ENCODE measurements around the gene RANBP1. TPM values are rescaled to one million over a fixed set of nuclear protein-coding genes. Genes with fewer than 3 reads are reported as not detected.
A peak's percentile ranks its signal among the peaks of the same experiment; 100 is the strongest.

Gene RANBP1
- polyA plus RNA-seq, 1 donor: 190 TPM

DNA sequence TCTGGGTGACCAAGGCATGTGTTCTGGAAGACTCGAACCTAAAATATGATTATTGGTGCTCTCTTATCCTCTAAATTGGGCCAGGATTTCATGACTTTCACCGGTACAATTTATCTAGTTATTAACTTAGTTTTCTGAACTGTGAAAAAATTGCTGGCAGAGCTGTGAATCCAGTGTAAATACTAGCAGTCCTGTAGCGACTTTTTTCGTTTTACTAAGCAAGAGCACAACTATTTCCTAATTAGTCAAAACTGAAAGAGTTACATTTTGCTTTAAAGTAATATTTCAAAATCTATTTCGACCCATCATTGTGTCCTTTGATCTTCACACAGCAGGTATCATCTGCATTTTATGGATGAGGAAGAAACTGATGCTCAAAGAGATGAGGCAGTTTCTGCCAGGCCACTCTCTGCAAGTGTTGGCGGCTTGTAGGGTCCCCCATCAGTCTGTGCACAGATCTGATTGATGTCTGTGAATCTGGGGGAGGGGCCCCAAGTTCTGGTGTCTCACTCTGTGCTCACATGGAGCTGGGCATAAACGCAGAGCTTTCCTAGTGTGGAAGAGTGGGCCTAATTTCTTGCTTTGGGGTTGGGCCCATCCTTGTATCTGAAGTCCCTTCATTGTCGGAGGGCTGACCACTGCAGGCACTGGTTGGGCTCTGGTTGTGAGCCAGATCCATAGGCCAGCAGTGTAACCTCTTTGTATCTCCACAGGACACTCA, 2.6 kb downstream of the RANBP1 start:
- DNase-seq: no peak

DNA sequence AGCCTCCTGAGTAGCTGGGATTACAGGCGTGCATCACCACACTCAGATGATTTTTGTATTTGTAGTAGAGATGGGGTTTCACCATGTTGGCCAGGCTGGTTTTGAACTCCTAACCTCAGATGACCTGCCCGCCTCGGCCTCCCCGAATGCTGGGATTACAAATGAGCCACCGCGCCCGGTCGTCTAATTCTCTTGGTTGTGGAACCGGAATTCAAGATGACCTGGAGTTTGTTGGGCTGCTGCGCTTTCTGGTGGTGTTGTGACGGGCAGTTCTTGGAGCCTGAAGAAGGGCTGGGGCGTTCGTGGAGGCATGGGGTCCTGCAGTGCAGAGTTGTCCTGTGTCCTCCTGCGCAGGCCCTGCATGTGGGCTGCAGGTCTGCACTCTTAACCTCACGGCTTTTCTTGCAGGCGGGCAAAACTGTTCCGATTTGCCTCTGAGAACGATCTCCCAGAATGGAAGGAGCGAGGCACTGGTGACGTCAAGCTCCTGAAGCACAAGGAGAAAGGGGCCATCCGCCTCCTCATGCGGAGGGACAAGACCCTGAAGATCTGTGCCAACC, 6.0 kb downstream of the RANBP1 start:
- DNase-seq: no peak

DNA sequence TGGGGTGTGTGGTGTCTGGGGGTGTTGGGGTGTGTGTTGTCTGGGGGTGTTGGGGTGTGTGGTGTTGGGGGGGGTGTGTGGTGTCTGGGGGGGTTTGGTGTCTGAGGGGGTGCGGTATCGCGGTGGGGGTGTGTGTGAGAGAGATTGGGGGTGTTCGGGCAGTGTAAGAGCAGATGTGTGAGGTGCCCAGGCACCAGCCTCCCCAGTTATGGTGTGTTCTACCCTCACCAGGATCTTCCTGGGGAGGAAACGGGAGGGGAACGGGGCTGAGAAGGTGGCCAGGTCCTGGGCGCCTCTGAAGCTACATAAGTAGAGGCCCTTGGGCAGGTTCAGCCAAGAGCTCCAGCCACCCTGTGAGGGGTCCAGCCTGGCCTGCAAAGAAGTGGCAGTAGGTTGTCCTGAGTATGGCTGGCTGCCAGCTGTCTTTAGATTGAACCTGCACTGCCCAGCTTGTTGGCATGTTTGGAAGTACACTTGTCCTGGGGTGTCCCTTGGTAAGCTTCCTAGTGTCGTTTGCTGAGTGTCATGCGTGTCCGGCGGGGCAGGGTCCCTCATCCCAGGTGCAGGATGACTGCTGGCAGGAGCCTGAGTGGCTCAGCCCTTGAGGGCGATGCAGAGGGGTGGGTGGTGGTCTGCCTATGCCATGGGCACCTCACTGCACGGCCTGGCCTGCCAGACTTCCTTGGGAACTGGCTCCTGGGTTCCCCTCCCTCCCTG, 7.6 kb downstream of the RANBP1 start:
- no peak for DNase-seq

DNA sequence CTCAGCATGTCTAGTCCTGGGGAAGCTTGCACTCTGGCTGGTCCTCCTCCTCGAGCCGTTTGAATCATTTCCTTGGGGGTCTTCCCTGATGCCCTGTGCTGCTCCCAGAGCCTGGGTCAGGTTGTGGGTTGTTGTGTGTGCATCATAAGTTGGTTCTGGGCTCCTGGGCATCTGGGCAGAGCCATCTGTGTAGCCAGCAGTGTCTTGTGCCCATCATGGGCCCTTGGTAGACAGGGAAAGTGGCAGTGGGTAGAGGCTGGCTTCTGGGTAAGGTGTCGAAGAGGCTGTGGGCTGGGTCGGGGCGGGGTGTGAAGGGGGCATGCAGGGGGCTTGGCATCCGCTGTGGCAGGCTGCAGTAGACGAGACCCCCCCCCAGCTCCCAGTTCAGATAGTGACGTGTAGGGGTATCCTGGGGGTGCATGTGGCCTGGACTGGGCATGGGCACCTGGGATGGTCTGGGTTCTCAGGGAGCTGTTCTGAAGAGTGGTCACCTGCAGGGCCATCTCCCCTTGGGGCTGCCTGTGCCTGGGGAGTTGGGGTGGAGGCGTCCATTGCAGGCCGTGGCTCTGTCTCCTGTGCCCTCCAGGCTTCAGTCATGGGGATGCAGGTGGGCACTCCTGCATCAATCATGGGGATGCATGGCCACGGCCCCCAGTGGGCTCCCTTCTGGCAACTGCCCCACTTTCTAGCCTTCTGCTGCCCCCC, 8.3 kb downstream of the RANBP1 start:
- DNase-seq: no peak

DNA sequence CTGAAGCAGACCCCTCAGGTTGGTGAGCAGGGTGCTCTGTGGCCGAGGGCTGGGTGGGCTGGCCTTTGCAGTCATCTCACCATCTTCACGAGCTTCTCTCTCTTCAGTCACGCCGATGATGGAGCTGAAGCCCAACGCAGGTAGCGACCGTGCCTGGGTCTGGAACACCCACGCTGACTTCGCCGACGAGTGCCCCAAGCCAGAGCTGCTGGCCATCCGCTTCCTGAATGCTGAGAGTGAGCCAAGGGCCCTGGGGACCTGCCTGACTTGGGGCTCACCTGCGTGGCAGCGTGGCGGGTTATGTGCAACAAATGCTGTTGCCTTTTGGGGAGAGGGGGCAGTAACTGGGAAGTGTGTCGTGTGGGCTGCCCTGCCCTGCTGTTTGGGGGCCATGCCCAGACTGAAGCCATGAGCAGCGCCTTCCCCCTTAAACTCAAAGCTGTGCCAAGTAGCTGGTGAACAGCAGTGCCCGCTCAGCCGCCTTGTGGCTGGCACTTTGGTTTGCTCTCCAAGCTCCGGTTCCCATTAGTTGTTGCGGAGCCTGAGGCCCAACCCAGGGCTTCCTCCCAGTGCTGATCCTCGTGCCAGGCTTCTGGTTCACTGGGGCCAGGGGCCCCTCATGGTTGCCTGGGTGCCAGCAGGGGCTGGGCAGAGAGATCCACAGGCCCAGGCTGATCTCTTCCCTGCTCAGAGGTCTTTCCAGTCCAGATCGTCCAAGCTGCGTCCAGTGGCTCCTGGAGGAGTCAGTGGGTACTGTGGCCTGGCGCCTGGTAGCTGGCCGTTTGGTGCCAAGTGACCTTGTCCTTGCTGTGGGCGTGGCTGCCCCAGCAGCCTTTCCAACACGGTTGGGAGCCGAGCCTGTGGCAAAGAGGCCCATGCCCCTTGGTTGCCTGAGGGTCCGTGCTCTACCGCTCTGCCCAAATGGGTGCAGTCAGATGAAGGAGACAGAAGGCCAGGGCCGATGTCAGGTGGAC, 9.6 kb downstream of the RANBP1 start:
- DNase-seq: no peak

DNA sequence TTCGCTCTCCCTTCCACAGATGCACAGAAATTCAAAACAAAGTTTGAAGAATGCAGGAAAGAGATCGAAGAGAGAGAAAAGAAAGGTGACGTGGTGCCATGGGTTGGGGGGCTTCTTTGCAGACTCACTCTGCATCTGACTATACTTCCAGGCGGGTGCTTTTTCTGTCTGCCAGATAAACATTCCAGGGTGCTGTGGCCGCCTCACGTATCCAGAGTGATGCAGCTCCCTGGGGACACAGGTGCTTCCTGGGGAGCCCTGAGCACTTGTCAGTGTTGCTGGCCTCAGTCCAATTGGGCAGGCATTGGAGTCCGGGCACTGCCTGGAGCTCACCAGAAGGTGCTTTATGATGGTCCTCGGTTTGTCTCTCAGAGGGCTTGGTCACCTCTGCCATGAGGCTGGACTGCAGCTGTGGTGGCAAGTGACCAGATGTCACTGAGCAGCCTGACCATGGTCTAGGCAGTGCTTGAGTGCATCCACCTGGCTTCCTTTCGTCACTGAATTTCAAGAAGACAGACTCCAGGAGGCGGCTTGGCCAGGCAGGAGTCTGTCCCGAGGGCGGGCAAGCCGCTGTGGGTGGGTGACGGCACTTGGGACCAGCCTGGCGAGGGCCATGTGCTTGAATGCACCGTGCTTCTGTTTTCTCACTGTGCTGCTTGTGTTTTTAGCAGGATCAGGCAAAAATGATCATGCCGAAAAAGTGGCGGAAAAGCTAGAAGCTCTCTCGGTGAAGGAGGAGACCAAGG, 10.6 kb downstream of the RANBP1 start:
- DNase-seq: no peak

DNA sequence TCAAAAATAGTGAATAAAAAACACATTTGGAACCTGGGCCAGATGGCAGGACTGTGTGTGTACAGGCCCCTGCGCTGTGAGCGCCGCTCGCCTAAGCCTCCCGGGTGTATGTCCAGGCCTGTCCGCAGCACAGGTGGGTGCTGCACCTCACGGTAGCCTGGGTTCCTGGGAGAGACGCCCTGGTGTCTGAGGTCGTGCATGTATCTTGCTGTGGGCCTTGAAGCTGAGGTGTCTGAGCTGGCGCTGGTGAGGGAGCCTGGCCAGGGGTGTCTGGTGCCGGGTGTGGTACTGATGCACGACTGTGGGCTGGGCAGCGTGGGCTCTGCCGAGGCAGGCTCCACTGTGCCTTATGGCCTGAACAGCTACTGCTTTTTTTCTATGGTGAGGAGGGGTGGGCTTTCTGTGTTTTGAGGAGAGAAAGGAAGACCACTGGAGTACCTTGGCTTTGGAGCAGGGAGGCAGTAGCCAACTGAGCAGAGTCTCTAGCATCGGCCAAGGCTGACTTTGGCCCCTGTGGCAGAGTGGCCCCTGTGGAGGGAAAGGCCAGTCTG, 11.5 kb downstream of the RANBP1 start:
- no peak for DNase-seq

DNA sequence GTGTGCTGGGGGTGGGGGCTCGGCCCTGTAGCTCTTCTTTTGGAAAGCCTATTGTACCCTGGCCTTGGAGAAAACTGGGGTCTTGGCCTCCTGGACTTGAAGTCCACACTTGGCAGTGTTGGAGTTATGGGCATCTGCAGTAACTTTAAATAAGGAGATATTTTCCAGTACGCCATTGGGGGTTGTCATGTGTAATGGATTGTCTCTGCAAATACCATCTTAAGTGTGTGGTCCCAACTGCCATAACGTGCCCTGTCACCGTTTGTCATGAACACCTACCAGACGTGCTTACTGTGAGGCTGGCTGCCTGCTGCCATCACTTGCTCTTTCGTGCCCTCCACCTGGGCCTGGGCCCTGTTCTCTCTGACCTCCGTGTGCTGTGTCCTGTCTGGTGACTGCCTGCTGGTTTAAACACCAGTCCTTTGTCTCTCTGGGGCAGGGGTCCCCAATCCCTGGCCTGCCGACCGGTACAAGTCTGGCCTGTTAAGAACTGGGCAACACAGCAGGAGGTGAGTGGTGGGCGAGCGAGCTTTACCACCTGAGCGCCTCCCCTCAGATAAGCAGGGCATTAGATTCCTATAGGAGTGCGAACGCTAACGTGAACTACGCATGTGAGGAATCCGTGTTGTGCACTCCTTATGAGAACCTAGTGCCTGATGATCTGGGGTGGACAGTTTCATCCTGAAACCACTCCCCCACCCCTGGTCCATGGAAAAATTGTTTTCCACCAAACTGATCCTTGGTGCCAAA, 12.1 kb downstream of the RANBP1 start:
- DNase-seq: no peak

DNA sequence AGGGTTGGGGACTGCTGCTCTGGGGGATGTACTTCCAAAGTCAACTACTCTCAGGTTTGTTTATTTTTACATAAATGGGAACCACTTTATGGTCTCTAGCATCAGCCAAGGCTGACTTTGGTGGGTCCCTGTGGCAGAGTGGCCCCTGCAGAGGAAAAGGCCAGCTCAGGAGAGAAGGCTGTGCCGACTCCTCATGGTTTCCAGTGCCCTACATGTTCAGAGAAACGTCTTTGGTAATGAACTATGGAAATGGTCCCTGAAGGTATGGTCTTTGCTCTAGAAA, 12.7 kb downstream of the RANBP1 start:
- no peak for DNase-seq

DNA sequence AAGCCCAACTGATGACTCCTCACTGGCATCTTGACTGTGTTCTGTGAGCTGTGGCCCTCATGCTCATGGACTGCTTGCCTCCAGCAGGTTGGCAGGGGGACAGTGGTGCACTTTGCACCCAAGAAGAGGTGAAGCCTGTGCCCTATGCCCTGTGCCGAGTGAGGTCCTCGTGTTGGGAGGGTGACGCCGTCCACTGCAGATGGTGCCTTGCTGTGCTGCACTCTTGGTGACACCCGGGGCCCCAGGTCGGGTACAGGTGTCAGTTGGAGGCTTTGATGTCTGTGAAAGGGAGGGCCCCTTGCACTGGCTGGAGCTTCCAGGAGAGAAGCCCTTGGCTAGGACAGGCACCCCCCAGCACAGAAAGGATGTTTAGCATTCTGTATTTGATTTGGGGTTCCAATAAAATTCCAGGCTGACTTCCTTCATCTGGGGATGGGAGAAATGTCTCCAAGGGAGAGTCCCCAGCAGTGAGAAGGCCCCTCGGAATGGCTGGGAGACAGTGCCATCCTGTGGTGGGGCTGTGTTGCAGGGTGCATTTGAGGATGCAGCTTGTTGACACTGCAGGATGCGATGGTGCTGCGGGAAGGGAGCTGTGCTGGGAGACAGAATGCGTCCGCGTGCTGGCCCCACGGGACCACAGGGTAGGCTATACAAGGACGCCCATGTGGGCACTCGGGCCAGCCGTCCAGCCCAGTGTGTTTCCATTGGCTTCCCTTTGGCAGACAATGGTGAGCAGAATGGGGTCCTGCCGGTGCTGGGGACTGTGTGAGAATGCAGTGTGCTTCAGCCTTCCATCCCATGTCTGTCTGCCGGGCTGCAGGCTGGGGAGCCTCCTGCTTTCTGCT, 13.2 kb downstream of the RANBP1 start:
- no peak for DNase-seq

DNA sequence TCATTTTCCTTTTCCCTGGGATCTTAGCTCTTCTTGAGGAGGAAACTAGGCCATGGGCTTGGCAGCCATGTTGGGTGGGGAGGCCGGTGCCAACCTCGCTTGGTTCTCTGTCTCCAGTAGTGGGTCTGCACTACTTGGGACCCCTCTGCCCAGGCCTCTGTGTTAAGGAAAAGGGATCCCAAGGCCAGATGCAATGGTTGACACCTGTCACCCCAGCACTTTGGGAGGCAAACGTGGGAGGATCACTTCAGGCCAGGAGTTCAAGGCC, 13.8 kb downstream of the RANBP1 start:
- DNase-seq: no peak

DNA sequence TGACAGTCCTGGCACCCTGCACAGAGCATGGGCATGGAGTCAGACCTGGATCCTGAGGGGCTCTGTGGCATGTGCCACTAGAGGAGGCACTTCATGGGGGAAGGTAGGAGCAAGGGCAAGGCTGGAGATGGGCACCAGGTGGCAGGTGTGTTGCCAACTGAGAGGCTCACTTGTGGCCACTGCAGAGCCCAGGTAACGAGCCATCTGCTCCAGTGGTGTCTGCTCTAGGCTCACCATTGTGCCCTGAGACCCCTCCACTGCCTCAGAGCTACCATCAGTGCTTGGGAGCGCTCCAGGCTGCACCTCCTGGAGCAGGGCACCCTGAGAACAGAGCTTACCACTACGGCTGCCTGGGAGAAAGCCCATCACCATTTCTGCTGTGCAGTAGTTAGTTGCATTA, 14.4 kb downstream of the RANBP1 start:
- DNase-seq: no peak

DNA sequence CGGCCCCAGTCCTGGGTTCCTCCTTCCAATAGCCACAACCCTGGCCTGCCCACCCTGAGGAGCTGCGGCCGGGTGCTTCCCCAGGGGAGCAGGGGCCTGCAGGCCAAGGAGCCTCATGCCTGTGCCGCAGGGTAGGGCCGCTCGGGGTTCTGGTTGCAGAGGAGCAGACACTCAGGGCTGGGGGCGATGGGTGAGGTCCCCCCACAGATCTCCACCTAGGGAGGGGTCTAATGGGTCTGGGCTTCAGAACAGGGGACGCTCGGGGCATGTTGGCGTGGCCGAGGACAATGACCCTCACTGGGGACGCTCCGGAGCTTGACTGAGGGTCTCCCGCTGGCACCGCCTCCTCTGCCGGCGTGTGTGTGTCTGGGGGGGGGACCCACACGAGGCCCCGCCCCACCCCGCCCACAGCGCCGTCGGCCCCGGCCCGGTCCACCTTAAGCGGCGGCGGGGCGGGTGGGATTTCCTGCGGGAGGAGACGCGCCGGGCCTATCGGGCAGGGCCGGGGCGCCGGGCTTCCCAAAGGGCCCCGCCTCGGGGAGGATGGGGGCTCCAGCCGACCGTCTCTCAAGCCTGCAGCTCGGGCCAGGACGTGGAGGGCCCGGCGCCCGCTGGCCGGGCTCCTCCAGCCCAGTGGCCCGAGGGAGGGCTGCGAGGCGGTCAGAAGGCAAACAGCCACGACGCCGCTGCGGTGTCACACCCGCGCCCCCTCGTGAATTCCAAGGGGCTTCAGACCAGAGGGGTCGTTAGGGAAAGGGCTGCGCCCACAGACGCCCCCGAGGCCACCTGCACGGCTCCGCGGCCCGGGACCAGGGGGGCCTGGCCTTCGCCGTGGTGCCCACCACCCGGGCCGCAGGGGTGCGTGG, 15.1 kb downstream of the RANBP1 start:
- DNase-seq: peak; percentile 78

DNA sequence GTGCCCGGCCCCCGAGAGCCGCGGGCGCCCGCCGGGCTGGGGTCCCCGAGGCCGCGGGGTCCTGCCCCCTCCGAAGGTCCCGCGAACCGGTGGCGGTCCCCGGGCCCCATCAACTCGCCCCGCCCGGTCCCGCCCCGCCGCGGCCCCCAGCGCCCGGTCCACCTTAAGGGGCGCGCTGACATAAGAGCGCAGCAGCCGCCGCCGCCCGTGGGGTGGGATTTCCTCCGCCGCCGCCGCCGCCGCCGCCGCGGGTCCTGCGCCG, 15.6 kb downstream of the RANBP1 start, which contains the start of gene ZDHHC8:
Gene ZDHHC8 (plus strand): TSS at position 208 of the 262 bp plus-strand sequence. CDS start 144 bp downstream, outside the sequence.
- DNase-seq: no peak

DNA sequence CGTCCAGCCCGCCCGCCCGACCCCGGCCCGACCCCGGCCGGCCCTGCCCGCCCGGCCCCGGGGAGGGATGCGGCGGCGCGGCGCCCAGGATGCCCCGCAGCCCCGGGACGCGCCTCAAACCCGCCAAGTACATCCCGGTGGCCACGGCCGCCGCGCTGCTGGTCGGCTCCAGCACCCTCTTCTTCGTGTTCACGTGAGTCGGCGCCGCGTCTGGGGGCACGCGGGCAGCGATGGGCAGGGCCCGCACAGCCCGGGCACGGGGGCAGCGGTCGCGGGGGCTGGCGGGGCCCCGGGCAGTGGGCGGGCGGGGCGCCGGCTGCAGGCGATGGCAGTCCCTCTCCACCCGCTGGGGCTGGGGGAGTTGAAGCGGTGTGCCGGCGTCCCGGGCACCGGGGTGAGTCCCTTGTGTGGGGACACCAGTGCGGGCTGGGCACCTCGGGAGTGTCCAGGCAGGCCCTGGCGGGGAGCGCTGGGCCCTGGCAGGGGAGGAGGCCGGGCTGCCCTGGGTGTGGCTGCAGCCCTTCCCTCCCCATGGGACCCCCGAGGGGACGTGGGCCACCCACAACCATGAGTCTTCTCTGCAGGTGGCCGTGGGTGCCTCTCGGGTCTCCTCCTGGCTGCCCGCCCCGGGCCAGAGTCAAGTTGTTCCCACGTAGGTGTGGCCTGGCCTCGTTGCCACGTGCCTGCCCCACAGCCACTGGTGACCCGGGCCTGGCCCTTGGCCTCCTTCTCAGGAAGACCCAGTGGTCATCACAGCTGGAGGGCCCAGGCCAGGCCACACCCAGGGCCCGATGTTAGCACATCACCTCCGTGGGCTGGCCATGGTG, 16.2 kb downstream of the RANBP1 start:
- DNase-seq: no peak

DNA sequence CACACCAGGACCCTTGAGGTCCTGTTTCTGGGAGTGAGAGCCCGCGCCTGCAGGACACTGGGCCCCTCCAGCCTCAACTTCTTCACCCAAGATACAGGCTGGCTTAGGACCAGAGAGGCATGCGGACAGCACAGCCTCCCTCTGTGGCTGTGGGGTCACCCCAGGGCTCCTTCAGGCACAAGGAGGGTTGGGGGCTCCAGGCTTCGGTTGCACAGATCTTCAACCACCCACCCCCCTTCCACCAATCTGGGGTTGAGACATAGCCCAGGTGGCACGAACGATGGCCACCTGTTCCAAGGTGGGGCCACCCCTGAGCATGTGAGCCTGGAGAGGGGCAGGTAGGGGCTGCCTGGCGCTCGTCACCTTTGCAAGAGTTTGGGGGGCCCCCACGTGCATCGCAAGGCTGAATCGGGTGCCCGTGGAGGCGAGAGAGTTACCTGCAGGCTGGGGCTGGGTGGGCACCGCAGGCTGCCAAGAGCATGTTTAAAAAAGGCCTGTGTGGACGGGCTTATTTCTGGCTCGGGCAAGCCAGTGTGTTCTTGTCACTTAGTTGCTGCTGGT, 16.9 kb downstream of the RANBP1 start:
- DNase-seq: no peak

DNA sequence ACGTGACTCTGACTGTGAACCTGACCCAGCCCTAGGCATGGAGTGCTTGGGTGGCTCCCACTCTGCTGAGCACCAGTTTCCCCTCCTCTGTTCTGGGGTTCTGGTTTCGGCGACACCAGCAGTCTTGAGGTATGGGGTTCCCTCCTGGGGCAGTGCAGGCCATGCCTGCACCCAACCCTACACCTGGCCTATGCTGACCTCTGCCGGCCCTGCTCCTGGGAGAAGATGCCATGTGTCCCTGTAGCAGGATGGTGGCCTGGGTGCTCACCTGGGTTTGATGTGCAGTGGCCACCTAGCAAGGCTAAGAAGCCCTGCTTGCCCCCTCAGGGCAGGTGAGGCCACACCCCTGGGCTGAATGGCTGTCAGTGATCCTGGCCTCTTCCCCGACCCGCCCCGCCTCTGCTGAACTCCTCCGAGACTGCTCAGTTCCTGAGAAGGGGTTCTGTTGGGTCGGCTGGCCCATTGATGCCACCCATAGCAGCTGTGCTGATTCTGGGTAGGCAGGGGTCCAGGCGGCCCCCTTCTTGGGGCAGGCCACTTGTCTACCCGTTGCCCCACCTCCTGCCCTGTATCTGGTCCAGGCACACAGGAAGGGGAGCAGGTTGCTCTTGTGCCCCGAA, 18.1 kb downstream of the RANBP1 start:
- DNase-seq: no peak
